HEK293 (cell line): ENCODE results near the gene TEAD1.

Source experiments
- CTCF ChIP-seq: fragments of 450-650 bp; formaldehyde crosslinking; IDR thresholded peaks from 2 replicates; pipeline ENCODE4 v1.5.1; 2016; ENCODE audit warnings: missing biosample characterization, missing genetic modification characterization
- KLF10 ChIP-seq: fragments of 450-650 bp; IDR thresholded peaks from 2 replicates; pipeline ENCODE4 v1.5.1; 2018; ENCODE audit warnings: missing biosample characterization, mild to moderate bottlenecking, missing genetic modification characterization
- ZNF138 ChIP-seq: fragments of 450-650 bp; formaldehyde crosslinking; IDR thresholded peaks from 2 replicates; pipeline ENCODE4 v1.5.1; 2016; ENCODE audit warnings: missing biosample characterization, missing genetic modification characterization, borderline replicate concordance
- ZNF157 ChIP-seq: fragments of 450-650 bp; formaldehyde crosslinking; IDR thresholded peaks from 2 replicates; pipeline ENCODE4 v1.5.1; 2016; ENCODE audit warnings: missing biosample characterization, missing genetic modification characterization

GRCh38 chr11:12704049-12704448 is 29.8 kb downstream of the TEAD1 start:
- TF ChIP-seq CTCF (tag by site-specific recombination) (no peak), KLF10 (tag by site-specific recombination) (no peak), ZNF157 (no peak), ZNF138 (no peak)
